Measurements from ENCODE around the gene SPRED2. TPM values are rescaled to one million over a fixed set of nuclear protein-coding genes. Genes with fewer than 3 reads are reported as not detected.

Gene SPRED2
- total and polyA plus RNA-seq, 2 of the 8 experiments (the other 6 are each of a cell fraction or from before 2014, with no cell fraction given), result 15.3 to 22.5 TPM

DNA sequence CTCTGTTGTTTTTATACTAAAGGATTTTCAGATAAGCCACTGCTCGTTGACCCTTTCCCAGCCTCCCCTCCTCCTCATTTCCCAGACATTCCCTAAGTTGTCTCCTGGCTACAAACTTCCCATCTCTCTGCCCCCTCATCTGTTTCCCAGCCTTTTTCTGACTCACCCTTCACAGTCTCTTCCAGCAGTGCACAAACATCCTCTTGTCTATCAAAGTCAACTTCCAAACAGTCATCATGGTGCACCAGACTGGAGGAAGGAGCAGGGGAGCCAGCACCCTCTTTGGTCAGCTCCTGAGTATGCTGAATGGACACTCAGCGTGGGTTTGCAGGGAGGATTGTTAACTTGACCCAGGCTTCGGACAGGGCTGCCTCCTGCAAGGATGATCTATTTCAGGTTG, 26.6 kb upstream of the SPRED2 start:
- Histone ChIP-seq H2BK120ac (replicated peaks; ENCODE audit: low read depth, low read length) (no peak overlapping the region), H2BK5ac (ENCODE audit: low read depth, low read length) (no peak overlapping the region), H3K14ac (ENCODE audit: insufficient read length) (no peak overlapping the region), H2BK20ac (ENCODE audit: low read length) (no peak overlapping the region), H3K79me1 (ENCODE audit: low read depth, low read length) (no peaks in the 10 kb centered on the region), H3K36me3 (ENCODE audit: control insufficient read depth in 2 of 4, insufficient read depth in 4 of 4, low read length in 3 of 4) (no peaks in the 10 kb centered on the region; a peak in 1 of 8 replicates), H2BK15ac (ENCODE audit: low read length) (no peak overlapping the region), H3K4me3 (ENCODE audit: extremely low read depth in 1 of 4, insufficient read depth in 2 of 4, low read depth in 3 of 4, low read length in 4 of 4) (no peak overlapping the region), H4K91ac (replicated peaks; ENCODE audit: insufficient read length, low read length) (no peak overlapping the region), H2BK12ac (ENCODE audit: low read depth, low read length) (no peak overlapping the region), H3K4me2 (ENCODE audit: insufficient read depth in 1 of 2, low read depth in 2 of 2, low read length in 2 of 2) (no peak overlapping the region), H3K18ac (ENCODE audit: extremely low read depth, low read length) (no peak overlapping the region), H2AFZ (ENCODE audit: low read length) (no peak overlapping the region), H3K27me3 (replicated peaks in 1 of 4; ENCODE audit: control insufficient read depth in 3 of 4, extremely low read depth in 1 of 4, insufficient read depth in 3 of 4, low read length in 3 of 4) (no peaks in the 10 kb centered on the region), H2AK5ac (ENCODE audit: low read depth, low read length) (no peak overlapping the region), H4K8ac (ENCODE audit: extremely low read depth, insufficient read depth, low read length) (no peak overlapping the region), H4K5ac (ENCODE audit: insufficient read length, low read depth, low read length) (no peak overlapping the region), H3K23me2 (ENCODE audit: low read depth, low read length) (no peaks in the 10 kb centered on the region), H4K20me1 (replicated peaks in 1 of 2; ENCODE audit: control insufficient read depth in 1 of 2, insufficient read depth in 2 of 2, low read length in 2 of 2) (no peaks in the 10 kb centered on the region), H3K27ac (ENCODE audit: low read depth, low read length) (no peak overlapping the region), H3K4me1 (replicated peaks in 1 of 4; ENCODE audit: control insufficient read depth in 3 of 4, insufficient read depth in 4 of 4, low read length in 3 of 4) (peaks cover 0 to 2% (median 0%) of the 10 kb centered on the region in 4 experiments; a peak in 1 of 7 replicates), H3K9ac (replicated peaks in 1 of 4; ENCODE audit: extremely low read depth in 1 of 4, low read depth in 3 of 4, low read length in 3 of 4) (no peak overlapping the region), H3K9me3 (ENCODE audit: insufficient read depth in 2 of 2, low read depth in 1 of 2, low read length in 1 of 2) (no peaks in the 10 kb centered on the region), H3K23ac (ENCODE audit: insufficient read length) (no peak overlapping the region), H3K56ac (replicated peaks; ENCODE audit: insufficient read length, low read depth, low read length) (no peak overlapping the region), H3K4ac (replicated peaks; ENCODE audit: insufficient read length, low read depth, low read length) (no peak overlapping the region), H3K79me2 (ENCODE audit: control insufficient read depth in 1 of 2, insufficient read depth in 2 of 2, low read length in 2 of 2) (no peaks in the 10 kb centered on the region)
- CTCF ChIA-PET (ENCODE audit: partially characterized antibody), result no interaction called here
- FAIRE-seq, result no peak
- POLR2A ChIA-PET (ENCODE audit: partially characterized antibody), result no interaction called here
- TF ChIP-seq ATF2 (IDR thresholded peaks at IDR 0.05; ENCODE audit: low read length) (no peak), ATF3 (IDR thresholded peaks at IDR 0.05; ENCODE audit: insufficient read depth, low read depth, low read length) (no peak), TAF7 (optimal IDR thresholded peaks at IDR 0.05; ENCODE audit: borderline replicate concordance, low read depth, low read length) (no peak)
- 80% methylated on average over 3 of the region's 3 CpGs; no CpG with 5 or more reads in 1 of the 2 experiments for WGBS, 2 experiments (ENCODE audit: extremely low coverage in 1 of 2, insufficient coverage in 1 of 2, insufficient read length in 1 of 2, insufficient replicate concordance in 2 of 2, low coverage in 1 of 2, low lambda C conversion rate in 2 of 2, missing lambda C conversion rate in 1 of 2)
- DNase-seq (ENCODE audit: low read depth in 1 of 2, low spot score in 2 of 2), result no peak

All from H1 (cell line).